PC-9 (cell line): ENCODE measurements around the gene TMEM52. TPM values are rescaled to one million over a fixed set of nuclear protein-coding genes. Genes with fewer than 3 reads are reported as not detected.

ENCODE experiments used
- BruUV-seq: library from RNA; stranded (reverse); fragments of 400-500 nt; replicated peaks from 2 replicates; lab custom pipeline; 2021; lab: Mats Ljungman, UMichigan
- CTCF ChIA-PET: fragments of 300-600 bp; sonication (Branson Sonifier 250); formaldehyde crosslinking; loops from one replicate; lab custom pipeline; 2022; ENCODE audit warnings: antibody characterized with exemption; lab: Charles Lee
- POLR2A ChIA-PET: fragments of 300-600 bp; sonication (Branson Sonifier 250); formaldehyde crosslinking; loops from one replicate; lab custom pipeline; 2022; ENCODE audit warnings: antibody characterized with exemption; ENCODE audit not compliant: unreplicated experiment; lab: Charles Lee
- DNase-seq, 2 experiments: peaks; one replicate each; pipeline versions ENCODE4 v3.0.0 to v3.0.0-alpha.2; 2015 to 2022; ENCODE audit warnings: mixed read lengths in 1 of 2
- H2AFZ ChIP-seq: fragments of 200-600 bp; sonication (generic); 2 replicates; pipeline ENCODE4 v1.8.1; 2017; ENCODE audit warnings: antibody characterized with exemption
- H3F3A ChIP-seq: fragments of 200-600 bp; sonication (generic); 2 replicates; pipeline ENCODE4 v1.8.1; 2017; ENCODE audit warnings: antibody characterized with exemption, mild to moderate bottlenecking, low read depth; ENCODE audit not compliant: insufficient read depth
- H3K27ac ChIP-seq: fragments of 200-600 bp; sonication (generic); 2 replicates; pipeline ENCODE4 v1.6.1; 2016; ENCODE audit warnings: mixed run types
- H3K27me3 ChIP-seq: fragments of 200-600 bp; sonication (generic); 2 replicates; pipeline ENCODE4 v1.6.1; 2016; ENCODE audit warnings: low read depth, mixed run types; ENCODE audit not compliant: insufficient read depth
- H3K36me3 ChIP-seq: fragments of 200-600 bp; sonication (generic); 2 replicates; pipeline ENCODE4 v1.6.1; 2016; ENCODE audit warnings: low read depth, mixed run types
- H3K4me1 ChIP-seq: fragments of 200-600 bp; sonication (generic); replicated peaks from 2 replicates; pipeline ENCODE4 v1.6.1; 2016; ENCODE audit warnings: mixed run types; ENCODE audit not compliant: insufficient read depth
- H3K4me2 ChIP-seq: fragments of 200-600 bp; sonication (generic); 2 replicates; pipeline ENCODE4 v1.6.1; 2017; ENCODE audit warnings: mixed run types
- H3K4me3 ChIP-seq: fragments of 200-600 bp; sonication (generic); 2 replicates; pipeline ENCODE4 v1.6.1; 2016; ENCODE audit warnings: mixed run types
- H3K79me2 ChIP-seq: fragments of 200-600 bp; sonication (generic); 2 replicates; pipeline ENCODE4 v1.6.1; 2017; ENCODE audit warnings: low read depth, mixed run types
- H3K9me2 ChIP-seq: fragments of 200-600 bp; sonication (generic); 2 replicates; pipeline ENCODE4 v1.8.1; 2017; ENCODE audit warnings: mild to moderate bottlenecking; ENCODE audit not compliant: insufficient read depth
- H3K9me3 ChIP-seq: fragments of 200-600 bp; sonication (generic); 2 replicates; pipeline ENCODE4 v1.8.1; 2016; ENCODE audit warnings: low read depth; ENCODE audit not compliant: insufficient read depth
- H4K20me1 ChIP-seq: fragments of 200-600 bp; sonication (generic); 2 replicates; pipeline ENCODE4 v1.8.1; 2017; ENCODE audit not compliant: insufficient read depth
- CTCF ChIP-seq: fragments of 200-600 bp; sonication (generic); conservative IDR thresholded peaks from 2 replicates; pipeline ENCODE4 v1.6.1; 2017; ENCODE audit warnings: mixed run types, antibody characterized with exemption, mild to moderate bottlenecking, moderate library complexity
- EZH2 ChIP-seq: fragments of 200-600 bp; sonication (generic); IDR thresholded peaks from 2 replicates; pipeline ENCODE4 v1.8.0; 2017; ENCODE audit warnings: antibody characterized with exemption, low read depth
- intact Hi-C: fragments of 100-400 bp; cut with micrococcal nuclease; formaldehyde crosslinking; loops from one replicate; pipeline ENCODE4 v1.10.0; 2022; ENCODE audit not compliant: unreplicated experiment
- total RNA-seq: library from RNA; stranded (reverse); gene quantifications from 2 replicates; pipeline ENCODE4 v1.2.3, GENCODE V29; 2021

The TMEM52 gene
- total RNA-seq, 1 experiment from 2014 or later = 7.4 TPM

DNA sequence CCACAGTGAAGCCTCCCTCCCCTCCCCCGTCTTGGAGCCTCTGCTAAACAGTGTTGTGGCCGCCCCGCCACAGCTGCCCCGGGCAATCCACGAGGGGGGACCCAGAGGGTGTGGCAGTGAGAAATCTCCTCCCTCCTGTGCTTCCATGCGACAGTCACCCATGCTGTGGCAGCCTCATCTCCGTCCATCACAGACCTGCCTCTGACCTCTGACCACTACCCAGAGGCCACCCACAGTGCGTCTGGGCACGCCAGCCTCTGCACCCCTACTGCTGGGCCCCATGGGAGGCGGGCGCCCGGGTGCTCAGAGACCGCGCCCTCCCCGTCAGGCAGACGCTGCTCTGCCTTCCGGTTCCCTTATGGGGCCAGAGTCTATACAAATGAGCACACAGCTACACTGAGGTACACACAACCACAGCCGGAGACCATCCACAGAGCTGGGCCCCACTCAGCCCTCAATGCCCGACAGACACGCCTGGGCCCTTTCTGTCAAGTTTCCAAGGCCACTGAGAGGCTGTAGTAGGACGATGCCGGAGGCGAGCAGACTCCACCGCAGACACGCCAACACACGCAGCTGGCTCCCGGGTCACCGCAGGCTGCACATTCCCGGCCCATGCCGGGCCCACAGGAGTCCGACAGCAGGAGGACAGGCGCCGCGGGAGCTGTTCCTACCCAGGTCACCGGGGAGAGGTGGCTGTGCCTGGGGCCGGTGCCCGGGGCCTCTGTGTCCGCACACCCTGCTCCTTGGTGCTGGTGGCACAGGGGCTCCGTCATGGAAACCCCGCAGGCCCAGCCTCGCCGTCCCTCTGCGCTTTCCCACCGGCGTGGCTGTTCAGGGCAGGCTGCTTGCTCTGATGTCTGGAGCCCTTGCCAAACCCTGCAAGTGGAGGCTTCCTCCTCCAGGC lies 23.9 kb upstream of the TMEM52 start:
- H2AFZ ChIP-seq = no peak overlapping the region
- peaks cover 72% of the 10 kb centered on the region for H3K27me3 ChIP-seq
- no peaks in the 10 kb centered on the region for H3K36me3 ChIP-seq
- intact Hi-C loops = no loop called here
- POLR2A ChIA-PET = no interaction called here
- H3K4me2 ChIP-seq = no peak overlapping the region
- no peak overlapping the region for H3K27ac ChIP-seq
- no peaks in the 10 kb centered on the region for H3K9me3 ChIP-seq
- CTCF ChIA-PET = no interaction called here
- no peaks in the 10 kb centered on the region for H4K20me1 ChIP-seq
- BruUV-seq = no TSS peak
- TF ChIP-seq EZH2 (no peak), CTCF (no peak)
- no peak overlapping the region for H3K4me3 ChIP-seq
- no peaks in the 10 kb centered on the region for H3K79me2 ChIP-seq
- no peaks in the 10 kb centered on the region for H3K9me2 ChIP-seq
- no peaks in the 10 kb centered on the region for H3F3A ChIP-seq
- no peak for DNase-seq
- H3K4me1 ChIP-seq = no peaks in the 10 kb centered on the region

DNA sequence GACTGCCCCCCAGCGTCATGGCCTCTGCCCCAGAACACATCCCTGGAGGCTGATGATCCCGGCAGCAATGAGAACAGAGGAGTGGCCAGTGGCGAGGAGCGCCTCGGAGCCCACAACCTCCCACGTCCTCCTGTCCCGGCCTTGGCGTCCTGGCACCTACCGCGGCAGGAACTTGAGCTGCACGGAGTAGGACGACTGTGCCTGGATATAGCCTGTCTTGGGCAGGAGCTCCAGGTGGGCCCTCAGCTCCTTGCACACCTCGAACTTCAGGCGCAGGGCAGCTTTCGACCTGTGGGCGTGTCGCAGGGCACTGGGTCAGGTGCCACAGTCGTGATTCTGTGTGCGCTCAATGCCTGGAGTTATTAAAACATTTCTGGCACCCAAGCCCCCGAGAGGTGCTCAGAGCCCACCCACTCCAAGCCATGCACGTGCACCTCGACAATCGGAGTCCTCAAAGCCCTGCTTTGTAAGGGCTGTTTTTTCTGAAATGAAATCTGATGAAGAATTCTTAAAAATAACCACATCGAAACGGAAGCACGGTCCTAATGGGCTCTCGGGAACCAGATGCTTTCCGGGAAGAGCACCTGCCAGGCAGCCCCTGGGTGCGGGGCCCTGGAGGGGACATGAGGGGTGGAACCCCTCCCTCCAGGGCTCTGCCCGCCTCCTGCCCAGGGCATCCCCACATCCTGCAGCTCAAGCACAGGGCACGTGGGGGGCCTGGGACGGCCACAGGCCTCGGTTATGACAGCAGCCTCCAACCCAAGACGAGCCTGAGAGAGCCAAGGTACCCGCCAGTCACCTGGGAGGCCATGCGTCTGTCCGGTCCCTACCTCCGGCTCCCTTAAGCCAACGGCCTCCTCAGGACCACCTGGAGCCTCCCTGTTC lies 23.0 kb upstream of the TMEM52 start:
- DNase-seq = no peak
- intact Hi-C loops = no loop called here
- H3K27me3 ChIP-seq = peaks cover 68% of the 10 kb centered on the region
- no peaks in the 10 kb centered on the region for H3K9me3 ChIP-seq
- POLR2A ChIA-PET = no interaction called here
- H3K79me2 ChIP-seq = no peaks in the 10 kb centered on the region
- H3F3A ChIP-seq = no peaks in the 10 kb centered on the region
- H3K4me3 ChIP-seq = no peak overlapping the region
- H3K27ac ChIP-seq = no peak overlapping the region
- BruUV-seq = no TSS peak
- TF ChIP-seq EZH2 (no peak), CTCF (no peak)
- no peaks in the 10 kb centered on the region for H4K20me1 ChIP-seq
- H2AFZ ChIP-seq = no peak overlapping the region
- no peaks in the 10 kb centered on the region for H3K36me3 ChIP-seq
- CTCF ChIA-PET = no interaction called here
- H3K4me1 ChIP-seq = no peaks in the 10 kb centered on the region
- H3K4me2 ChIP-seq = no peak overlapping the region
- no peaks in the 10 kb centered on the region for H3K9me2 ChIP-seq

DNA sequence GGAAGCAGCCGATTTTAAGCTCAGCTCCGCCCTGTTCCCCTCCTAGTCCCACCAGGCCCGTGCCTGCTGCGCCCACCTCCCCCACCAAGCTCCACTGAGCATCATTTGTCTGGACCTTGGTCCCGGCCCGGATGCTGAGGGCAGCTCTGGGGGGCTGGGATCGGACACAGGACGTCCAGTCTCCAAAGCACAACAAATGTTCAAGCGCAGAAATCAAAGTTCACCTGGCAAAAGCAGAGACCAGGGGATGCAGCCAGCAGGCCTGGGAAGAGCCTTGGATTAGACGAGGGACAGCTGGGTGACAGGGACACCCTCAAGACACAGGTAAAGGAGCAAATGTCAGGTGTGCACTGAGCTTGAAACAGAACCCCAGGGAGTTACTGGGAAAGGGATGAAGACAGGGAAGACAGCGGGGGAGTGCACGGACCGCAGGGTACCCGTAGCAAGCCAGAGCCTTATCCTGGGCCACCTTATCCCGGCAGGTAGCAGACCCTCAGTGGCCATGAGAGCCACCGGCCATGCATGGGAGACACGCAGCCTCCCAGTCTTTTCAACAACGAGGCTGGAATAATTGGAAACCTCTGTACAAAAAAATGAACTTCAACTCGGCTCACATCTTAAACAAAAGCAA lies 22.2 kb upstream of the TMEM52 start:
- Histone ChIP-seq H3F3A (no peaks in the 10 kb centered on the region), H3K27me3 (peaks cover 68% of the 10 kb centered on the region), H3K27ac (no peak overlapping the region), H4K20me1 (no peaks in the 10 kb centered on the region), H3K9me3 (no peaks in the 10 kb centered on the region), H3K9me2 (no peaks in the 10 kb centered on the region), H3K79me2 (no peaks in the 10 kb centered on the region), H3K4me1 (no peaks in the 10 kb centered on the region), H3K4me2 (no peak overlapping the region), H3K36me3 (no peaks in the 10 kb centered on the region), H2AFZ (no peak overlapping the region), H3K4me3 (no peak overlapping the region)
- no TSS peak for BruUV-seq
- intact Hi-C loops = no loop called here
- CTCF ChIA-PET = no interaction called here
- POLR2A ChIA-PET = no interaction called here
- no peak for TF ChIP-seq EZH2
- no peak for TF ChIP-seq CTCF
- DNase-seq = no peak
